A673 (cell line): ENCODE data around the gene CTNNA2. TPM values are rescaled to one million over a fixed set of nuclear protein-coding genes. Genes with fewer than 3 reads are reported as not detected.

Experiments used
- BruUV-seq: library from RNA; stranded (reverse); fragments of 400-500 nt; replicated peaks from 2 replicates; lab custom pipeline; 2021; lab: Mats Ljungman, UMichigan
- CTCF ChIA-PET: fragments of 300-600 bp; sonication (Branson Sonifier 250); formaldehyde crosslinking; loops from one replicate; lab custom pipeline; 2022; ENCODE audit warnings: antibody characterized with exemption; lab: Charles Lee
- POLR2A ChIA-PET: fragments of 300-600 bp; sonication (Branson Sonifier 250); formaldehyde crosslinking; loops from one replicate; lab custom pipeline; 2022; ENCODE audit warnings: antibody characterized with exemption; ENCODE audit not compliant: low non-redundant PET; lab: Charles Lee
- DNase-seq: peaks from one replicate; pipeline ENCODE4 v3.0.0-alpha.2; 2015; ENCODE audit warnings: low spot score
- H3K27ac ChIP-seq: fragments of 200-600 bp; sonication (generic); 2 replicates; pipeline ENCODE4 v1.5.1; 2016; ENCODE audit warnings: mixed run types, low read depth, mild to moderate bottlenecking, mixed read lengths, antibody characterized with exemption, low read length; ENCODE audit not compliant: poor library complexity, severe bottlenecking
- H3K27me3 ChIP-seq: fragments of 200-600 bp; sonication (generic); replicated peaks from 2 replicates; pipeline ENCODE4 v1.6.1; 2017; ENCODE audit warnings: mixed run types, low read depth, mild to moderate bottlenecking, mixed read lengths, antibody characterized with exemption, low read length; ENCODE audit not compliant: insufficient read depth, poor library complexity
- H3K36me3 ChIP-seq: fragments of 200-600 bp; sonication (generic); 2 replicates; pipeline ENCODE4 v1.6.1; 2016; ENCODE audit warnings: mixed run types, mild to moderate bottlenecking, mixed read lengths, antibody characterized with exemption, low read length; ENCODE audit not compliant: insufficient read depth, poor library complexity, severe bottlenecking
- H3K4me1 ChIP-seq: fragments of 200-600 bp; sonication (generic); 2 replicates; pipeline ENCODE4 v1.6.1; 2017; ENCODE audit warnings: mixed run types, mild to moderate bottlenecking, mixed read lengths, antibody characterized with exemption, low read length; ENCODE audit not compliant: insufficient read depth, poor library complexity, severe bottlenecking
- H3K4me3 ChIP-seq: fragments of 200-600 bp; sonication (generic); 2 replicates; pipeline ENCODE4 v1.5.1; 2016; ENCODE audit warnings: low read depth, mixed run types, mild to moderate bottlenecking, mixed read lengths, low read length; ENCODE audit not compliant: poor library complexity, severe bottlenecking
- H3K9me3 ChIP-seq: fragments of 200-600 bp; sonication (generic); 2 replicates; pipeline ENCODE4 v1.6.1; 2016; ENCODE audit warnings: mixed run types, low read depth, mild to moderate bottlenecking, mixed read lengths, antibody characterized with exemption, low read length; ENCODE audit not compliant: poor library complexity, severe bottlenecking
- CTCF ChIP-seq: fragments of 300-800, 200-600 bp; sonication (generic); conservative IDR thresholded peaks from 2 replicates; pipeline ENCODE4 v1.5.1; 2017; ENCODE audit warnings: low read depth, mild to moderate bottlenecking, antibody characterized with exemption, low read length, moderate library complexity, mixed read lengths
- EZH2 ChIP-seq: fragments of 200-600 bp; sonication (generic); IDR thresholded peaks from 2 replicates; pipeline ENCODE4 v1.6.1; 2017; ENCODE audit warnings: borderline replicate concordance, low read depth, mild to moderate bottlenecking, mixed read lengths, antibody characterized with exemption, low read length; ENCODE audit not compliant: poor library complexity, severe bottlenecking
- intact Hi-C: fragments of 100-400 bp; cut with micrococcal nuclease; formaldehyde crosslinking; loops from one replicate; pipeline ENCODE4 v1.10.0; 2022; ENCODE audit not compliant: unreplicated experiment
- total RNA-seq: library from RNA; stranded (reverse); gene quantifications from 2 replicates; pipeline ENCODE4 v1.2.3, GENCODE V29; 2021

The CTNNA2 gene
- total RNA-seq, 1 experiment from 2014 or later = not detected

GRCh38 chr2:79994161-79994560, 481.3 kb downstream of the CTNNA2 start:
- no TSS peak for BruUV-seq
- DNase-seq = no peak
- Histone ChIP-seq H3K4me3 (no peak overlapping the region), H3K9me3 (no peaks in the 10 kb centered on the region), H3K4me1 (peaks cover 8% of the 10 kb centered on the region), H3K27ac (no peak overlapping the region), H3K36me3 (no peaks in the 10 kb centered on the region), H3K27me3 (peaks cover 11% of the 10 kb centered on the region)
- POLR2A ChIA-PET = no interaction called here
- intact Hi-C loops = no loop called here
- CTCF ChIA-PET = no interaction called here
- no peak for TF ChIP-seq EZH2
- TF ChIP-seq CTCF = no peak

- intact Hi-C loops = no loop called here
- DNase-seq = no peak
- Histone ChIP-seq H3K27ac (no peak overlapping the region), H3K27me3 (peaks cover 15% of the 10 kb centered on the region), H3K36me3 (no peaks in the 10 kb centered on the region), H3K4me1 (peaks cover 8% of the 10 kb centered on the region), H3K9me3 (no peaks in the 10 kb centered on the region), H3K4me3 (no peak overlapping the region)
- no TSS peak for BruUV-seq
- TF ChIP-seq CTCF = no peak
- TF ChIP-seq EZH2 = no peak
- ChIA-PET POLR2A (no interaction called here), CTCF (no interaction called here)
Measured at GRCh38 chr2:79994965-79995364, 482.1 kb downstream of the CTNNA2 start.

GRCh38 chr2:79996709-79997108, 483.9 kb downstream of the CTNNA2 start:
- no peak for DNase-seq
- TF ChIP-seq EZH2 = no peak
- no peak for TF ChIP-seq CTCF
- Histone ChIP-seq H3K36me3 (no peaks in the 10 kb centered on the region), H3K4me3 (no peak overlapping the region), H3K27me3 (peaks cover 7% of the 10 kb centered on the region), H3K27ac (no peak overlapping the region), H3K4me1 (peaks cover 8% of the 10 kb centered on the region), H3K9me3 (no peaks in the 10 kb centered on the region)
- BruUV-seq = no TSS peak
- ChIA-PET CTCF (no interaction called here), POLR2A (no interaction called here)
- intact Hi-C loops = no loop called here
